HepG2 (cell line): Measurements from ENCODE around the gene ACRBP.

Experiments
- ARID2 ChIP-seq: sonication (generic); formaldehyde crosslinking; IDR thresholded peaks from 2 replicates; pipeline ENCODE4 v1.8.1; 2022; ENCODE audit warnings: mild to moderate bottlenecking, missing genetic modification reagents, borderline replicate concordance
- CTCF ChIP-seq: sonication (generic); formaldehyde crosslinking; IDR thresholded peaks from 2 replicates; pipeline ENCODE4 v1.5.0; 2020; ENCODE audit warnings: mild to moderate bottlenecking, missing genetic modification reagents, moderate library complexity
- FOXA3 ChIP-seq: IDR thresholded peaks from 2 replicates; pipeline ENCODE4 v1.6.1; 2016; ENCODE audit warnings: missing genetic modification reagents, missing compliant biosample characterization
- HINFP ChIP-seq: sonication (generic); formaldehyde crosslinking; IDR thresholded peaks from 2 replicates; pipeline ENCODE4 v1.4.0; 2020; ENCODE audit warnings: low read depth, mild to moderate bottlenecking, missing genetic modification reagents
- PTBP1 ChIP-seq: fragments of 200-400 bp; formaldehyde crosslinking; IDR thresholded peaks from 2 replicates; pipeline ENCODE4 v1.6.1; 2018; ENCODE audit warnings: low read length, low read depth; ENCODE audit not compliant: poor library complexity, severe bottlenecking
- TCF7L2 ChIP-seq: IDR thresholded peaks from 2 replicates; pipeline ENCODE4 v1.6.1; 2011; ENCODE audit warnings: mild to moderate bottlenecking, low read depth, low read length, moderate library complexity
- ZNF709 ChIP-seq: sonication (generic); formaldehyde crosslinking; IDR thresholded peaks from 2 replicates; pipeline ENCODE4 v1.5.0; 2020; ENCODE audit warnings: mild to moderate bottlenecking, missing genetic modification reagents

- TF ChIP-seq TCF7L2: no peak
- no peak for TF ChIP-seq CTCF
- no peak for TF ChIP-seq HINFP (CRISPR knock-in tag)
- TF ChIP-seq PTBP1: no peak
- TF ChIP-seq ARID2 (CRISPR knock-in tag): no peak
- TF ChIP-seq FOXA3 (CRISPR knock-in tag): no peak
- TF ChIP-seq ZNF709 (CRISPR knock-in tag): no peak
These were observed 26.4 kb downstream of the ACRBP start for GRCh38 chr12:6620885-6621274.
